Body of pancreas (tissue), 4 donors: ENCODE measurements around the gene SUGCT. TPM values are rescaled to one million over a fixed set of nuclear protein-coding genes. Genes with fewer than 3 reads are reported as not detected.

Experiments
- ATAC-seq: fragments of 150-250 bp; one replicate; pipeline ENCODE4 v1.9.1; 2016
- DNase-seq, 4 donors: peaks; one replicate each; pipeline ENCODE4 v3.0.0-alpha.2; 2019
- H3K27ac ChIP-seq, 4 donors: fragments of 200-600 bp; sonication (generic); 1 replicate in 3 of 4; 2 replicates in 1 of 4; pipeline versions ENCODE4 v1.5.1 to v1.6.1; 2016 to 2019; ENCODE audit warnings: mild to moderate bottlenecking in 1 of 4, mixed read lengths in 1 of 4, moderate library complexity in 1 of 4
- H3K27me3 ChIP-seq, 2 donors: fragments of 200-600 bp; sonication (generic); one replicate each; pipeline ENCODE4 v1.6.0; 2016; ENCODE audit warnings: mild to moderate bottlenecking in 1 of 2
- H3K36me3 ChIP-seq, 2 donors: fragments of 200-600 bp; sonication (generic); replicated peaks in 1 of 2; 2 replicates each; pipeline ENCODE4 v1.5.1; 2016; ENCODE audit warnings: low read depth in 2 of 2; ENCODE audit not compliant: insufficient read depth in 1 of 2
- H3K4me1 ChIP-seq: fragments of 200-600 bp; sonication (generic); one replicate; pipeline ENCODE4 v1.6.0; 2016
- H3K4me3 ChIP-seq, 2 donors: fragments of 200-600 bp; sonication (generic); 1 replicate in 1 of 2; 2 replicates in 1 of 2; pipeline ENCODE4 v1.5.1; 2016 to 2019
- H3K9me3 ChIP-seq, 3 donors: fragments of 200-600 bp; sonication (generic); 1 replicate in 2 of 3; 2 replicates in 1 of 3; pipeline ENCODE4 v1.5.1; 2016
- POLR2A ChIP-seq, 3 donors: fragments of 450-650 bp; IDR thresholded peaks; one replicate each; pipeline ENCODE4 v1.6.1; 2016; ENCODE audit warnings: antibody characterized with exemption in 3 of 3, mild to moderate bottlenecking in 2 of 3
- WGBS, 2 donors: methylation state at CpG; one replicate each; pipeline ENCODE4 v1.1.5; 2017; 5-methylcytosine and 5-hydroxymethylcytosine counted together
- intact Hi-C: fragments of 100-400 bp; cut with DNase I; formaldehyde crosslinking; loops from one replicate; pipeline ENCODE4 v1.15.1; 2023
- total RNA-seq, 2 donors: library from RNA; depleted of rRNA; stranded (reverse); fragments of >200 nt; gene quantifications; one replicate each; pipeline ENCODE4 v1.1.0, GENCODE V29; 2016
- TF ChIP-seq, protein P1 (sequence below), 7 experiments: fragments of 450-650 bp in 4 of 7; fragments of 200-600 bp in 3 of 7; sonication (generic) in 3 of 7; IDR thresholded peaks; one replicate each; pipeline ENCODE4 v1.5.1; 2016 to 2019; ENCODE audit warnings: antibody characterized with exemption in 7 of 7

The SUGCT gene
- total RNA-seq, 2 donors from 2014 or later: 0.78 to 1.3 TPM

DNA sequence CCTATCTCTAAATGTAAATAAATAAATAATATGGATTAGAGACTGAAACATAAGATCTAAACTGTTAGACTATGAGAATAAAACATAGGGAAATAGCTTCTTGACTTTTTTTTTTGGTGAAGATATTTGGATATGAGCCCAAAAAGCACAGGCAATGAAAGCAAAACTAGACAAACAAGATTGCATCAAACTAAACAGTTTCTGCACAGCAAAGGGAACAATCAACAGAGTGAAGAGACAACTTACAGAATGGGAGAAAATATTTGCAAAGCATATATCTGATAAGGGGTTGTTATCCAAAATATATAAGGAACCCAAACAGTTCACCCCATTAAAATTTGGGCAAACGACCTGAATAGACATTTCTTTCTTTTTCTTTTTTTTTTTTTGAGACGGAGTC lies 148.1 kb downstream of the SUGCT start:
- H3K4me1 ChIP-seq: no peaks in the 10 kb centered on the region
- H3K9me3 ChIP-seq: no peaks in the 10 kb centered on the region
- H3K27ac ChIP-seq: no peak overlapping the region
- DNase-seq (no peak), ATAC-seq (no peak)
- WGBS, 2 donors: 72 to 74% methylated on average over 2 of the region's 2 CpGs
- no peak overlapping the region for H3K4me3 ChIP-seq
- no peaks in the 10 kb centered on the region for H3K36me3 ChIP-seq
- no peaks in the 10 kb centered on the region for H3K27me3 ChIP-seq
- intact Hi-C loops: no loop called here
- TF ChIP-seq, protein P1, sequence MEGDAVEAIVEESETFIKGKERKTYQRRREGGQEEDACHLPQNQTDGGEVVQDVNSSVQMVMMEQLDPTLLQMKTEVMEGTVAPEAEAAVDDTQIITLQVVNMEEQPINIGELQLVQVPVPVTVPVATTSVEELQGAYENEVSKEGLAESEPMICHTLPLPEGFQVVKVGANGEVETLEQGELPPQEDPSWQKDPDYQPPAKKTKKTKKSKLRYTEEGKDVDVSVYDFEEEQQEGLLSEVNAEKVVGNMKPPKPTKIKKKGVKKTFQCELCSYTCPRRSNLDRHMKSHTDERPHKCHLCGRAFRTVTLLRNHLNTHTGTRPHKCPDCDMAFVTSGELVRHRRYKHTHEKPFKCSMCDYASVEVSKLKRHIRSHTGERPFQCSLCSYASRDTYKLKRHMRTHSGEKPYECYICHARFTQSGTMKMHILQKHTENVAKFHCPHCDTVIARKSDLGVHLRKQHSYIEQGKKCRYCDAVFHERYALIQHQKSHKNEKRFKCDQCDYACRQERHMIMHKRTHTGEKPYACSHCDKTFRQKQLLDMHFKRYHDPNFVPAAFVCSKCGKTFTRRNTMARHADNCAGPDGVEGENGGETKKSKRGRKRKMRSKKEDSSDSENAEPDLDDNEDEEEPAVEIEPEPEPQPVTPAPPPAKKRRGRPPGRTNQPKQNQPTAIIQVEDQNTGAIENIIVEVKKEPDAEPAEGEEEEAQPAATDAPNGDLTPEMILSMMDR (IDR thresholded peaks at IDR 0.05): no peak
- TF ChIP-seq POLR2A (IDR thresholded peaks at IDR 0.05): no peak

DNA sequence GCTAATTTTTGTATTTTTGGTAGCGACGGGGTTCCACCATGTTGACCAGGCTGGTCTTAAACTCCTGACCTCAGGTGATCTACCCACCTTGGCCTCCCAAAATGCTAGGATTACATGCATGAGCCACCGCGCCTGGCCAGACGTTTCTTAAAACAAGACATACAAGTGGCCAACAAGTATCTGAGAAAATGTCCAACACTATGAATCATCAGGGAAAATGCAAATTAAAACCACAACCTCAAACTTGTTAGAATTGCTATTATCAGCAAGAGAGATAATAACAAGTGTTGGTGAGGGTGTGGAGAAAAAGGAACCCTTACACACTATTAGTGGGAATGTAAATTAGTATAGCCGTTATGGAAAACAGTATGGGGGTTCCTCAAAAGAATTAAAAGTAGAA lies 148.6 kb downstream of the SUGCT start:
- 74 to 81% methylated on average over 6 of the region's 6 CpGs for WGBS, 2 donors
- Histone ChIP-seq H3K27me3 (no peaks in the 10 kb centered on the region), H3K27ac (no peak overlapping the region), H3K4me3 (no peak overlapping the region), H3K9me3 (no peaks in the 10 kb centered on the region), H3K36me3 (no peaks in the 10 kb centered on the region), H3K4me1 (no peaks in the 10 kb centered on the region)
- TF ChIP-seq POLR2A (IDR thresholded peaks at IDR 0.05): no peak
- TF ChIP-seq, protein P1 (IDR thresholded peaks at IDR 0.05): no peak
- ATAC-seq: no peak
- intact Hi-C loops: no loop called here
- DNase-seq: no peak

DNA sequence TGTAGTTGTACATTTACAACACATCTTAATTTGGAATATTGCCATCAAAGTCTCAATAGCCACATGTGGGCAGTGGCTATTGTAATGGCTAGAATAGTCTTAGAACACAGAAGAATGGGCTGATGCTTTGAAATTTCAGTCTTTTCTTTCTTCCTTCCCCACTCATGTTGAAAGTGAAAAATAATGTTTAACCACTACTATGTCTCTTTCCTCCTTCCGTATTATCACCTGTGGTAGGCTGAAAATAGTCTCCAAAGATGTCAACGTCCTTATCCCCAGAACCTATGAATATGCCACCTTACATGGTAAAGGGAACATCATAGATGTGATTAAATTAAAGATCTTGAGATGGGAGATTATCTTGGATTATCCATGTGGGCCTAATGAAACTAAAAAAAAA lies 154.0 kb downstream of the SUGCT start:
- intact Hi-C loops: no loop called here
- no peak for ATAC-seq

DNA sequence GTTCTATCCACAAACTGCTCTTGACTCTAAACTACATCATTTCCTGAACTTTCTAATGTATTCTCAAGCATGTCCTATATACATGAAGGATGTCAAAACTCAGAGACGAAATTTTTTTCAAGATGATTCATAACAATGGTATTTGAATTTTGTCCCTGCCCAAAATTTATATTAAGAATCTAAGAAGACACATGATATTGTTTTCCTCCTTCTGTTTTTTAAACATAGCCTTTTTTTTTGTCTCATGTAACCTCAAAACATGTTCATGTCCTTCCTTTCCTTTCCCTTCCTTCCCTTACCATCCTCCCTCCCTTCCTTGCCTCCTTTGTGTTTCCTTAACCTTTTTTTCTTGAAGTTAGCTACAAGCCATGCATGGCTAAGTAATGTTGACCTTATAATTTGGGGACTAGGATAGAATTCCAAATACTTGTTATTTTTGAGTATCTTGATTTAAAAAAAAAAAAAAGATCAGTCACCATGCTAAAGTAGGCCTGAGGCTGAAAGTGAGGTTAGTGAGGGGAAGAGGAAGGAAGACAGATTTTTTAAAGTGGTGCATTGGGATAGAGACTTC lies 163.0 kb downstream of the SUGCT start:
- Histone ChIP-seq H3K4me3 (no peak overlapping the region), H3K27ac (no peak overlapping the region), H3K27me3 (no peaks in the 10 kb centered on the region), H3K9me3 (no peaks in the 10 kb centered on the region), H3K36me3 (no peaks in the 10 kb centered on the region), H3K4me1 (no peaks in the 10 kb centered on the region)
- ATAC-seq: no peak
- TF ChIP-seq, protein P1 (IDR thresholded peaks at IDR 0.05): no peak
- TF ChIP-seq POLR2A (IDR thresholded peaks at IDR 0.05): no peak
- intact Hi-C loops: loop anchor here (10.0 kb wide), 1 partner anchor 63 kb away; no protein-coding TSS in a partner anchor
- 74 to 91% methylated on average over 1 of the region's 1 CpG for WGBS, 2 donors
- no peak for DNase-seq

More for the DNA sequence above, 154.0 kb downstream of the SUGCT start:
- Histone ChIP-seq H3K4me1 (no peaks in the 10 kb centered on the region), H3K27ac (no peak overlapping the region), H3K9me3 (no peaks in the 10 kb centered on the region), H3K27me3 (no peaks in the 10 kb centered on the region), H3K36me3 (no peaks in the 10 kb centered on the region), H3K4me3 (no peak overlapping the region)
- 69% methylated on average over 2 of the region's 2 CpGs for WGBS, 2 donors
- DNase-seq: no peak
- TF ChIP-seq, protein P1 (IDR thresholded peaks at IDR 0.05): no peak
- TF ChIP-seq POLR2A (IDR thresholded peaks at IDR 0.05): no peak

DNA sequence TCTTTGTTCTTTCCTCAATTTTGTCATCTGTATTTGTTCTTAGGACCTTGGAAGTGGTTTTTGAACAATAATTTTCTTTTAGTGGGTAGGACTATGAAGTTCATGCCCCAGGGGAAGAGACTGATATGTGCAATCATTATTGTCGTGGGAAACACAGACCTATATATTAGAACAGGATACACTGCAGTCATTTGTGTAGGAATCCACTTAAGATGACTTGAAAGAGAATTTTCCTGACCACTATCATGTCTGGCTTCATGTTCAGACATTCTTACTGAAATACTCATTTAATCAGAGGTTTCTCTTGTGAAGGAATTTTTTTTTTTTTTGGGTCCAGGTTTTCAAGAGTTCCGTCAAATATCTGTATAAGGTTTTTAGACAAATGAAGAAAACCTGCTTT lies 163.6 kb downstream of the SUGCT start:
- intact Hi-C loops: loop anchor here (10.0 kb wide), 1 partner anchor 64 kb away; no protein-coding TSS in a partner anchor
- H3K27me3 ChIP-seq: no peaks in the 10 kb centered on the region
- no peaks in the 10 kb centered on the region for H3K4me1 ChIP-seq
- H3K36me3 ChIP-seq: no peaks in the 10 kb centered on the region
- WGBS, 2 donors: 62 to 89% methylated on average over 2 of the region's 2 CpGs
- H3K9me3 ChIP-seq: no peaks in the 10 kb centered on the region
- DNase-seq (no peak), ATAC-seq (no peak)
- no peak for TF ChIP-seq POLR2A (IDR thresholded peaks at IDR 0.05)
- TF ChIP-seq, protein P1 (IDR thresholded peaks at IDR 0.05): no peak
- H3K27ac ChIP-seq: no peak overlapping the region
- H3K4me3 ChIP-seq: no peak overlapping the region
